Muscle of arm (tissue), 12 donors: ENCODE results near the gene ACKR3. TPM values are rescaled to one million over a fixed set of nuclear protein-coding genes. Genes with fewer than 3 reads are reported as not detected.

Source experiments
- DNase-seq: peaks from one replicate; pipeline ENCODE4 v3.0.0-alpha.2; 2013
- polyA plus RNA-seq, 12 donors: library from polyadenylated mRNA; unstranded; fragments of 120-200 nt; gene quantifications; one replicate each; pipeline ENCODE4 v1.2.1, GENCODE V29; 2013; ENCODE audit not compliant: insufficient read length in 12 of 12

ACKR3 gene
- polyA plus RNA-seq, 12 donors: 17.7 to 67.0 (median 24.9) TPM; not detected in 1

- no peak for DNase-seq
Measured at GRCh38 chr2:236566596-236566995, 3.0 kb upstream of the ACKR3 start.

GRCh38 chr2:236568068-236568921 is 1.3 kb upstream of the ACKR3 start:
- peak; percentile 48 for DNase-seq

- no peak for DNase-seq
Measured at GRCh38 chr2:236568922-236569572, 578 bp upstream of the ACKR3 start.

GRCh38 chr2:236570081-236570868 is 650 bp downstream of the ACKR3 start:
- peak; percentile 60 for DNase-seq

DNA sequence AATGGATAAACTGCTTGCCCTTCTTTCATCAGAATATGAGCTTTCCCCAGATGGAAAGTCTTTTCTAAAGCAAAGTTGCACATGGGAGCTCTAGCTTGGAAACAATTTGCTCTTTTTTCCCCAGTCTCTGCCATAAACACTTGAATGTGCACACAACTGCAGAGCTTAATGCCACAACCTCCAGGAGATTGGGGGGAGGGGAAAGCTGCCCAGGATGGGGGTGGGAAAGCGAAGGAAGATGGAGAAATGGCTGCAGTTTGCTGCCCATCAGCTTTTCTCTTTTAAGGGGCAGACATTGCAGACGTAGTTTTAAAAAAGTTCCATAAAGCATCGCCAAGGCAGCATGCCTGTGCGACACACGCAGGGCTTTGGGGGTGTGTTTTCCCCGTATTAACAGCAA is 1.5 kb downstream of the ACKR3 start:
- DNase-seq: peak; percentile 47

DNA sequence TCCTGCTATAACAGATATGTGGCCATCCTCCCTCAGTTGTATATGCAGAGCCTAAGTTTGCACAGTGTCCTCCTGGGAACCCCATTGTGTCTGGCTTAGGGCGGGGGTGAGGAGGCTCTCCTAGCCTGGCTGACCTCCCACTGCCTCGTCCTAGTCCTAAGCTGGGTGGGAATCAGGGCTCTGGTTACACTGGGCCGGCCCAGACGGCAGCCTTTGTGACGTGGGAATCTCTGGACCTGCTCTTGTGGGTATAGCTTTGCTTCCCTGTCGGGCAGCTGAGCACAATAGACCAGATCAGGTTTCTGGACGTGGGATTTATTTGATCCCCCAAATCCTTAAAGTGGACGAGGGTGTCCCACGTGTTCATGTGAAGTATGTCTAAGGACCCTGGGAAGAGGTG is 2.9 kb downstream of the ACKR3 start:
- DNase-seq: no peak

GRCh38 chr2:236573066-236573929 is 3.7 kb downstream of the ACKR3 start:
- no peak for DNase-seq

- no peak for DNase-seq
Measured at GRCh38 chr2:236574000-236574399, 4.4 kb downstream of the ACKR3 start.

DNA sequence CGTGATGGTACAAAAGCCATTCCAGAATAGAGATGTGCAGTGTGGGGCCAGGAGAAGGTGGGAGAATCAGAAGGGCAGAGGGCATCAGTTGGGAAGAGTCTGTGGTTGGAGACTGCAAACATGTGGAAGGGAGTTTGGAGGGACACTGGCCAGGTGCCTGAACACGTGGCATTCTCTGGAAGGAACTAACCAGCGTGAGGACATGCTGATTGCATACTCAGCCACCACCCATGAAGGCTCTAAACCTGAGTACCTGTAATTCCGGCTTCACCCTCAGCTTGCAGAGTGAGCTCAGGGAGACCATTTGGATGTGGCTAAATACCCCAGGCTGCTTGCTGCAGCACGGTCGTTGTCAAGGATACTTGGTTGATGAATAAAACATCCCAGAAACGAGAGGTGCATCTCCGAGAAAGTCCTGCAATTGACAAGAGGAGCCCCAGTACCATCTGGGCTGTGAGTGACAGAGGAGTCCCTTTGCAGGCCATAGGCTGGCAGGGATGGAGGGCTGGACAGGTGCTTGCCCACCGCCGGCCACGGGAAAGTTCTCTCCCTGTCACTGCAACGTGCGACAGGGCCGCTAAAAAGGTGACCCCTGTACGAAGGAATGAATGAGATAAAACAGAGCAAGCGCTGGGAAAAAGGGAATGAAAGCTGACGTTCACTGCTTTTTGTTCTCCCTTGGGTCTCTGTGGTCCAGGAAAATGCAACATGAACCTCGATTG is 5.0 kb downstream of the ACKR3 start:
- DNase-seq: no peak

DNA sequence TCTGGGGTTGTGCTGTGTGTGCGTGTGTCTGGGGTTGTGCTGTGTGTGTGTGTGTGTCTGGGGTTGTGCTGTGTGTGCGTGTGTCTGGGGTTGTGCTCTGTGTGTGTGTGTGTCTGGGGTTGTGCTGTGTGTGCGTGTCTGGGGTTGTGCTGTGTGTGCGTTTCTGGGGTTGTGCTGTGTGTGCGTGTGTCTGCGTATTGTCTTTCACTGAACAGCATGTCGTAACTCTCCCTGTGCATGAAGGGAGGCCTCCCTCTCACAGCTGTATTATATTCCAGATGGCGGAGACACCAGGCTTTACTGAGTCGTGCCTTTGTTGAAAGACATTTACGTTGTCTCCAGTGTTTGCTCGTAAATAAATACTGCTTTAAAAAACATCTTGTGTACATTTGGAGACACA is 5.9 kb downstream of the ACKR3 start:
- no peak for DNase-seq

GRCh38 chr2:236576087-236576486 is 6.5 kb downstream of the ACKR3 start:
- no peak for DNase-seq

GRCh38 chr2:236576953-236577352 is 7.3 kb downstream of the ACKR3 start:
- no peak for DNase-seq

- DNase-seq: no peak
Measured at GRCh38 chr2:236577481-236578410, 8.1 kb downstream of the ACKR3 start.

GRCh38 chr2:236578411-236578846 is 8.8 kb downstream of the ACKR3 start:
- no peak for DNase-seq

- DNase-seq: no peak
Measured at GRCh38 chr2:236579048-236579745, 9.6 kb downstream of the ACKR3 start.

GRCh38 chr2:236579746-236580315 is 10.2 kb downstream of the ACKR3 start:
- DNase-seq: no peak

DNA sequence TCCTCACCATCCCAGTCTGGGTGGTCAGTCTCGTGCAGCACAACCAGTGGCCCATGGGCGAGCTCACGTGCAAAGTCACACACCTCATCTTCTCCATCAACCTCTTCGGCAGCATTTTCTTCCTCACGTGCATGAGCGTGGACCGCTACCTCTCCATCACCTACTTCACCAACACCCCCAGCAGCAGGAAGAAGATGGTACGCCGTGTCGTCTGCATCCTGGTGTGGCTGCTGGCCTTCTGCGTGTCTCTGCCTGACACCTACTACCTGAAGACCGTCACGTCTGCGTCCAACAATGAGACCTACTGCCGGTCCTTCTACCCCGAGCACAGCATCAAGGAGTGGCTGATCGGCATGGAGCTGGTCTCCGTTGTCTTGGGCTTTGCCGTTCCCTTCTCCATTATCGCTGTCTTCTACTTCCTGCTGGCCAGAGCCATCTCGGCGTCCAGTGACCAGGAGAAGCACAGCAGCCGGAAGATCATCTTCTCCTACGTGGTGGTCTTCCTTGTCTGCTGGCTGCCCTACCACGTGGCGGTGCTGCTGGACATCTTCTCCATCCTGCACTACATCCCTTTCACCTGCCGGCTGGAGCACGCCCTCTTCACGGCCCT is 11.2 kb downstream of the ACKR3 start:
- no peak for DNase-seq

DNA sequence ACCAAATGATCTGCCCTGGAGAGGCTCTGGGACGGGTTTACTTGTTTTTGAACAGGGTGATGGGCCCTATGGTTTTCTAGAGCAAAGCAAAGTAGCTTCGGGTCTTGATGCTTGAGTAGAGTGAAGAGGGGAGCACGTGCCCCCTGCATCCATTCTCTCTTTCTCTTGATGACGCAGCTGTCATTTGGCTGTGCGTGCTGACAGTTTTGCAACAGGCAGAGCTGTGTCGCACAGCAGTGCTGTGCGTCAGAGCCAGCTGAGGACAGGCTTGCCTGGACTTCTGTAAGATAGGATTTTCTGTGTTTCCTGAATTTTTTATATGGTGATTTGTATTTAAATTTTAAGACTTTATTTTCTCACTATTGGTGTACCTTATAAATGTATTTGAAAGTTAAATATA is 11.9 kb downstream of the ACKR3 start:
- no peak for DNase-seq
